SK-N-SH (cell line): ENCODE results near the gene HOXC11. TPM values are rescaled to one million over a fixed set of nuclear protein-coding genes. Genes with fewer than 3 reads are reported as not detected.

ENCODE experiments used
- CTCF ChIA-PET: fragments of 300-600, 350-600 bp; formaldehyde crosslinking; extraction: SDS; loops from one replicate; lab custom pipeline; 2021; lab: Yijun Ruan, JAX
- POLR2A ChIA-PET: fragments of 350-600 bp; sonication (Branson Sonifier 250); formaldehyde crosslinking; extraction: SDS; loops from one replicate; lab custom pipeline; 2020; ENCODE audit warnings: antibody characterized with exemption, inconsistent platforms; lab: Yijun Ruan, JAX
- DNase-seq: peaks from one replicate; pipeline ENCODE4 v3.0.0; 2012
- H2AFZ ChIP-seq: fragments of 200-600 bp; sonication (generic); 2 replicates; pipeline ENCODE4 v1.8.1; 2016; ENCODE audit warnings: antibody characterized with exemption, mild to moderate bottlenecking, low read depth
- H3F3A ChIP-seq: fragments of 200-600 bp; sonication (generic); replicated peaks from 2 replicates; pipeline ENCODE3; 2016; ENCODE audit warnings: antibody characterized with exemption, mild to moderate bottlenecking; ENCODE audit not compliant: insufficient read depth
- H3K27ac ChIP-seq, 2 experiments: fragments of 200-500 bp in 1 of 2; fragments of 200-600 bp in 1 of 2; sonication (Bioruptor generic) in 1 of 2; sonication (generic), shearing (Covaris generic) in 1 of 2; 2 replicates each; pipeline versions ENCODE4 v1.5.1 to v1.6.1; 2014 to 2016; ENCODE audit warnings: low read depth in 2 of 2, inconsistent platforms in 1 of 2, low read length in 1 of 2, mild to moderate bottlenecking in 1 of 2, mixed read lengths in 1 of 2
- H3K27me3 ChIP-seq: fragments of 200-600 bp; sonication (generic), shearing (Covaris generic); 2 replicates; pipeline ENCODE4 v1.6.1; 2016; ENCODE audit warnings: mixed run types; ENCODE audit not compliant: insufficient read depth
- H3K36me3 ChIP-seq, 2 experiments: fragments of 200-500 bp in 1 of 2; fragments of 200-600 bp in 1 of 2; sonication (Bioruptor generic) in 1 of 2; sonication (generic) in 1 of 2; replicated peaks in 1 of 2; 2 replicates each; pipeline versions ENCODE3 to v1.5.1; 2014 to 2016; ENCODE audit warnings: low read length in 1 of 2, mild to moderate bottlenecking in 1 of 2; ENCODE audit not compliant: insufficient read depth in 2 of 2, control insufficient read depth in 1 of 2
- H3K4me1 ChIP-seq, 2 experiments: fragments of 200-500 bp in 1 of 2; fragments of 200-600 bp in 1 of 2; sonication (Bioruptor generic) in 1 of 2; sonication (generic), shearing (Covaris generic) in 1 of 2; 2 replicates each; pipeline versions ENCODE4 v1.5.1 to v1.6.1; 2014 to 2016; ENCODE audit warnings: low read depth in 1 of 2, low read length in 1 of 2, mixed run types in 1 of 2; ENCODE audit not compliant: insufficient read depth in 2 of 2, control insufficient read depth in 1 of 2
- H3K4me2 ChIP-seq: fragments of 200-600 bp; sonication (generic), shearing (Covaris generic); 2 replicates; pipeline ENCODE4 v1.6.1; 2017; ENCODE audit warnings: mixed run types
- H3K4me3 ChIP-seq, 2 experiments: fragments of 200-500 bp in 1 of 2; fragments of 200-600 bp in 1 of 2; sonication (Bioruptor generic) in 1 of 2; sonication (generic), shearing (Covaris generic) in 1 of 2; 2 replicates each; pipeline versions ENCODE4 v1.5.1 to v1.8.1; 2014 to 2016; ENCODE audit warnings: low read depth in 2 of 2, inconsistent platforms in 1 of 2, low read length in 1 of 2, mild to moderate bottlenecking in 1 of 2, mixed read lengths in 1 of 2, moderate library complexity in 1 of 2
- H3K79me2 ChIP-seq: fragments of 200-600 bp; sonication (generic); 2 replicates; pipeline ENCODE4 v1.8.1; 2017; ENCODE audit warnings: mild to moderate bottlenecking; ENCODE audit not compliant: insufficient read depth
- H3K9ac ChIP-seq: fragments of 200-600 bp; sonication (generic); 2 replicates; pipeline ENCODE4 v1.6.1; 2017; ENCODE audit warnings: mixed run types
- H3K9me2 ChIP-seq: fragments of 200-600 bp; sonication (generic); 2 replicates; pipeline ENCODE4 v1.6.1; 2017; ENCODE audit warnings: mixed run types
- H3K9me3 ChIP-seq: fragments of 200-600 bp; sonication (generic); 2 replicates; pipeline ENCODE4 v1.6.1; 2017; ENCODE audit warnings: mixed run types, mild to moderate bottlenecking, moderate library complexity
- H4K20me1 ChIP-seq: fragments of 200-600 bp; sonication (generic); 2 replicates; pipeline ENCODE4 v1.6.1; 2017; ENCODE audit warnings: mild to moderate bottlenecking, mixed run types; ENCODE audit not compliant: insufficient read depth
- CHD2 ChIP-seq: fragments of 150-350 bp; IDR thresholded peaks from 2 replicates; pipeline ENCODE4 v1.6.1; 2018; ENCODE audit warnings: low read length; ENCODE audit not compliant: partially characterized antibody
- ELF1 ChIP-seq: IDR thresholded peaks from 2 replicates; pipeline ENCODE4 v1.4.0; 2012
- EP300 ChIP-seq, 2 experiments: IDR thresholded peaks; 2 replicates each; pipeline versions ENCODE4 v1.4.0 to v1.6.1; 2012; ENCODE audit warnings: borderline replicate concordance in 1 of 2, low read depth in 1 of 2, low read length in 1 of 2
- EZH2phosphoT487 ChIP-seq: fragments of 200-600 bp; sonication (generic); IDR thresholded peaks from 2 replicates; pipeline ENCODE4 v1.6.1; 2017; ENCODE audit warnings: low read depth, mixed run types, mild to moderate bottlenecking, antibody characterized with exemption, moderate library complexity, borderline replicate concordance
- FOXJ3 ChIP-seq: sonication (generic); formaldehyde crosslinking; IDR thresholded peaks from 2 replicates; pipeline ENCODE4 v1.5.1; 2020; ENCODE audit warnings: mild to moderate bottlenecking, missing genetic modification reagents
- GABPA ChIP-seq: IDR thresholded peaks from 2 replicates; pipeline ENCODE4 v1.4.0; 2012; ENCODE audit warnings: low read depth, mild to moderate bottlenecking
- GATA2 ChIP-seq: sonication (generic); formaldehyde crosslinking; IDR thresholded peaks from 2 replicates; pipeline ENCODE4 v1.5.0; 2020; ENCODE audit warnings: mild to moderate bottlenecking, missing genetic modification reagents
- IRF3 ChIP-seq: fragments of 150-350 bp; IDR thresholded peaks from 2 replicates; pipeline ENCODE4 v1.6.1; 2016; ENCODE audit warnings: mild to moderate bottlenecking, low read depth, low read length
- JUND ChIP-seq: IDR thresholded peaks from 2 replicates; pipeline ENCODE4 v1.4.0; 2012
- NFIC ChIP-seq: IDR thresholded peaks from 2 replicates; pipeline ENCODE4 v1.4.0; 2012; ENCODE audit warnings: borderline replicate concordance
- POLR2AphosphoS5 ChIP-seq: IDR thresholded peaks from 2 replicates; pipeline ENCODE4 v1.6.1; 2012; ENCODE audit warnings: low read depth, low read length
- RCOR1 ChIP-seq: fragments of 150-350 bp; IDR thresholded peaks from 2 replicates; pipeline ENCODE4 v1.6.1; 2017; ENCODE audit warnings: antibody characterized with exemption, low read length
- RFX5 ChIP-seq: IDR thresholded peaks from 2 replicates; pipeline ENCODE4 v1.6.1; 2012; ENCODE audit warnings: mild to moderate bottlenecking, improper control_type of control experiment, low read length
- SIN3A ChIP-seq: IDR thresholded peaks from 2 replicates; pipeline ENCODE4 v1.6.1; 2012; ENCODE audit warnings: low read depth, mild to moderate bottlenecking, low read length, moderate library complexity, borderline replicate concordance
- TCF12 ChIP-seq: IDR thresholded peaks from 2 replicates; pipeline ENCODE4 v1.4.0; 2012
- TEAD4 ChIP-seq: IDR thresholded peaks from 2 replicates; pipeline ENCODE4 v1.4.0; 2012; ENCODE audit warnings: mild to moderate bottlenecking, borderline replicate concordance; ENCODE audit not compliant: insufficient read depth
- YY1 ChIP-seq: IDR thresholded peaks from 2 replicates; pipeline ENCODE4 v1.4.0; 2012; ENCODE audit warnings: low read depth, mild to moderate bottlenecking
- WGBS: methylation state at CpG from one replicate; pipeline ENCODE4 v1.1.6; 2017; ENCODE audit warnings: low lambda C conversion rate; 5-methylcytosine and 5-hydroxymethylcytosine counted together
- polyA plus RNA-seq, 3 experiments: library from polyadenylated mRNA; depleted of rRNA; stranded (reverse); fragments of >200 nt; gene quantifications; 2 replicates each; pipeline ENCODE4 v1.2.3, GENCODE V29; 2012

Gene HOXC11
- polyA plus RNA-seq, 1 of the 3 experiments (the other 2 are of a cell fraction): not detected

- CTCF ChIA-PET: interaction anchor here (0.9 to 12.7 kb wide), 5 partner anchors 15 to 431 kb away, joined by 3 to 134 read pairs (median 4); partner anchors contain the start of genes HOXC10 and HOXC13
- POLR2A ChIA-PET: no interaction called here
- no peak overlapping the region for H3K9ac ChIP-seq
- H3K4me1 ChIP-seq: no peaks in the 10 kb centered on the region; a peak in 1 of 4 replicates
- H3K4me2 ChIP-seq: no peak overlapping the region
- no peaks in the 10 kb centered on the region for H3K36me3 ChIP-seq
- no peaks in the 10 kb centered on the region for H3K9me3 ChIP-seq
- no peaks in the 10 kb centered on the region for H3K9me2 ChIP-seq
- H3K79me2 ChIP-seq: no peaks in the 10 kb centered on the region
- H3K27me3 ChIP-seq: peaks cover 100% of the 10 kb centered on the region
- no peak overlapping the region for H2AFZ ChIP-seq
- H3K4me3 ChIP-seq: no peak overlapping the region
- H4K20me1 ChIP-seq: peaks cover 14% of the 10 kb centered on the region; the same call in 1 of the 2 replicates
- DNase-seq: no peak
- TF ChIP-seq ELF1 (no peak), EZH2phosphoT487 (no peak), EP300 (IDR thresholded peaks at IDR 0.05; ENCODE audit: borderline replicate concordance in 1 of 2, low read depth in 1 of 2, low read length in 1 of 2) (no peak), IRF3 (no peak), SIN3A (no peak), TCF12 (no peak), CHD2 (no peak)
- no peak overlapping the region for H3K27ac ChIP-seq
- WGBS: 26% methylated on average over 21 of the region's 24 CpGs
- peaks cover 3% of the 10 kb centered on the region for H3F3A ChIP-seq
Observed at GRCh38 chr12:53968214-53969127, 4.5 kb upstream of the HOXC11 start.

- 23% methylated on average over 10 of the region's 12 CpGs for whole genome bisulfite sequencing
- H3K9ac ChIP-seq: no peak overlapping the region
- H3K4me2 ChIP-seq: no peak overlapping the region
- no peak overlapping the region for H3K4me3 ChIP-seq
- H2AFZ ChIP-seq: no peak overlapping the region
- DNase-seq: no peak
- POLR2A ChIA-PET: no interaction called here
- H3K9me2 ChIP-seq: no peaks in the 10 kb centered on the region
- H3K9me3 ChIP-seq: no peaks in the 10 kb centered on the region
- CTCF ChIA-PET: interaction anchor here (0.6 to 12.7 kb wide), 5 partner anchors 18 to 247 kb away, joined by 3 to 134 read pairs (median 4); partner anchors contain the start of gene HOXC10
- TF ChIP-seq RFX5: no peak
- TF ChIP-seq GATA2 (CRISPR knock-in tag): no peak
- no peak for TF ChIP-seq EP300 (IDR thresholded peaks at IDR 0.05; ENCODE audit: borderline replicate concordance in 1 of 2, low read depth in 1 of 2, low read length in 1 of 2)
- TF ChIP-seq POLR2AphosphoS5: no peak
- no peak for TF ChIP-seq RCOR1
- no peak for TF ChIP-seq GABPA
- no peak for TF ChIP-seq JUND
- no peak for TF ChIP-seq NFIC
- no peak for TF ChIP-seq CHD2
- no peak for TF ChIP-seq TCF12
- TF ChIP-seq SIN3A: no peak
- no peak for TF ChIP-seq ELF1
- no peak for TF ChIP-seq EZH2phosphoT487
- no peak for TF ChIP-seq YY1
- TF ChIP-seq TEAD4: no peak
- no peak for TF ChIP-seq FOXJ3 (CRISPR knock-in tag)
- TF ChIP-seq, all 33 proteins: peak for 0
- Histone ChIP-seq H3K27ac (no peak overlapping the region), H3K36me3 (no peaks in the 10 kb centered on the region), H3K79me2 (no peaks in the 10 kb centered on the region), H3F3A (peaks cover 3% of the 10 kb centered on the region), H3K27me3 (peaks cover 100% of the 10 kb centered on the region), H4K20me1 (peaks cover 13% of the 10 kb centered on the region; the same call in 1 of the 2 replicates), H3K4me1 (peaks cover 0 to 2% of the 10 kb centered on the region in 2 experiments; a peak in 1 of 4 replicates)
Observed at GRCh38 chr12:53969588-53970259, 3.2 kb upstream of the HOXC11 start.
